Caco-2 (cell line): ENCODE results near the gene ATP13A1. TPM values are rescaled to one million over a fixed set of nuclear protein-coding genes. Genes with fewer than 3 reads are reported as not detected.
"Not testable (repeated sequence)": the region's sequence is repeated elsewhere in the genome, so short reads cannot be mapped to it uniquely, and the experiment has no call there.

Experiments
- BruUV-seq: library from RNA; stranded (reverse); fragments of 400-500 nt; replicated peaks from 2 replicates; lab custom pipeline; 2021; lab: Mats Ljungman, UMichigan
- CTCF ChIA-PET: fragments of 300-600 bp; sonication (Branson Sonifier 250); formaldehyde crosslinking; loops from one replicate; lab custom pipeline; 2022; ENCODE audit warnings: antibody characterized with exemption; lab: Charles Lee
- POLR2A ChIA-PET: fragments of 300-600 bp; sonication (Branson Sonifier 250); formaldehyde crosslinking; loops from one replicate; lab custom pipeline; 2022; ENCODE audit warnings: antibody characterized with exemption; lab: Charles Lee
- DNase-seq, 2 experiments: peaks; one replicate each; pipeline versions ENCODE4 v3.0.0 to v3.0.0-alpha.2; 2020 to 2022
- H3K27me3 ChIP-seq: replicated peaks from 2 replicates; pipeline ENCODE4 v1.6.0; 2011; ENCODE audit warnings: low read length; ENCODE audit not compliant: control insufficient read depth, insufficient read depth
- H3K36me3 ChIP-seq: 2 replicates; pipeline ENCODE4 v1.5.1; 2011; ENCODE audit warnings: low read length; ENCODE audit not compliant: control insufficient read depth, insufficient read depth
- H3K4me1 ChIP-seq: fragments of 250-450 bp; sonication (Bioruptor Pico); 2 replicates; pipeline ENCODE4 v1.5.1; 2020; ENCODE audit warnings: mild to moderate bottlenecking
- H3K4me3 ChIP-seq: 2 replicates; pipeline ENCODE4 v1.5.1; 2011; ENCODE audit warnings: low read depth, mild to moderate bottlenecking, control low read depth, low read length
- H3K9me3 ChIP-seq: fragments of 250-450 bp; sonication (Bioruptor Pico); 2 replicates; pipeline ENCODE4 v1.5.1; 2020; ENCODE audit warnings: mild to moderate bottlenecking, moderate library complexity
- H3K27ac Mint-ChIP-seq: one replicate; pipeline ENCODE4 v1.8.0; 2022; ENCODE audit warnings: mixed read lengths; ENCODE audit not compliant: unreplicated experiment
- H3K27me3 Mint-ChIP-seq: one replicate; pipeline ENCODE4 v1.8.0; 2022; ENCODE audit warnings: mixed read lengths; ENCODE audit not compliant: insufficient read depth, unreplicated experiment
- H3K36me3 Mint-ChIP-seq: one replicate; pipeline ENCODE4 v1.8.0; 2022; ENCODE audit warnings: mild to moderate bottlenecking, mixed read lengths; ENCODE audit not compliant: insufficient read depth, unreplicated experiment
- H3K4me1 Mint-ChIP-seq: one replicate; pipeline ENCODE4 v1.8.0; 2022; ENCODE audit warnings: low read depth, mixed read lengths; ENCODE audit not compliant: unreplicated experiment
- H3K4me3 Mint-ChIP-seq: one replicate; pipeline ENCODE4 v1.8.0; 2022; ENCODE audit warnings: mild to moderate bottlenecking, moderate library complexity, mixed read lengths; ENCODE audit not compliant: unreplicated experiment
- H3K9me3 Mint-ChIP-seq: one replicate; pipeline ENCODE4 v1.8.0; 2022; ENCODE audit warnings: mixed read lengths; ENCODE audit not compliant: unreplicated experiment
- intact Hi-C: fragments of 100-400 bp; cut with micrococcal nuclease; formaldehyde crosslinking; loops from one replicate; pipeline ENCODE4 v1.10.0; 2022; ENCODE audit not compliant: unreplicated experiment
- total RNA-seq: library from RNA; stranded (reverse); gene quantifications from 2 replicates; pipeline ENCODE4 v1.2.3, GENCODE V29; 2022
- TF ChIP-seq, protein P1 (sequence below), 2 experiments: fragments of 200-600 bp in 1 of 2; IDR thresholded peaks; 1 replicate in 1 of 2; 2 replicates in 1 of 2; pipeline versions ENCODE4 v1.5.1 to v1.8.0; 2011 to 2022; ENCODE audit warnings: antibody characterized with exemption in 1 of 2, control low read depth in 1 of 2, inconsistent platforms in 1 of 2, low read depth in 1 of 2, low read length in 1 of 2, mild to moderate bottlenecking in 1 of 2, moderate library complexity in 1 of 2; ENCODE audit not compliant: insufficient read depth in 1 of 2, severe bottlenecking in 1 of 2, unreplicated experiment in 1 of 2

The ATP13A1 gene
- total RNA-seq, 1 experiment from 2014 or later: 83.0 TPM

DNA sequence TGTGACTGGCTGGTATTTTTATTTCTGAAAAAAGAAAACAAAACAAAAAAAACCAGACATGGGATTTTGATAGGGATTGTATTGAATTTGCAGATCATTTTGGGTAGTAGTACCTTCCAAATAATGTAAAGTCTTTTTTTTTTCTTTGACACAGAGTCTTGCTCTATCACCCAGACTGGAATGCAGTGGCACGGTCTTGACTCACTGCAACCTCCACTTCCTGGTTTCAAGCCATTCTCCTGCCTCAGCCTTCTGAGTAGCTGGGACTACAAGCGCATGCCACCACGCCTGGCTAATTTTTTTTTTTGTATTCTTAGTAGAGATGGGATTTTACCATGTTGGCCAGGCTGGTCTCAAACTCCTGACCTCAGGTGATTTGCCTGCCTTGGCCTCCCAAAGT lies 9.3 kb upstream of the ATP13A1 start:
- CTCF ChIA-PET: no interaction called here
- H3K27me3 Mint-ChIP-seq: no peaks in the 10 kb centered on the region
- no peak for DNase-seq
- BruUV-seq: no TSS peak
- H3K4me1 Mint-ChIP-seq: no peaks in the 10 kb centered on the region
- H3K9me3 Mint-ChIP-seq: peaks cover 6% of the 10 kb centered on the region
- peaks cover 17% of the 10 kb centered on the region; the same call in 1 of the 2 replicates for H3K9me3 ChIP-seq
- H3K27ac Mint-ChIP-seq: no peak overlapping the region
- no peaks in the 10 kb centered on the region for H3K27me3 ChIP-seq
- TF ChIP-seq, protein P1, sequence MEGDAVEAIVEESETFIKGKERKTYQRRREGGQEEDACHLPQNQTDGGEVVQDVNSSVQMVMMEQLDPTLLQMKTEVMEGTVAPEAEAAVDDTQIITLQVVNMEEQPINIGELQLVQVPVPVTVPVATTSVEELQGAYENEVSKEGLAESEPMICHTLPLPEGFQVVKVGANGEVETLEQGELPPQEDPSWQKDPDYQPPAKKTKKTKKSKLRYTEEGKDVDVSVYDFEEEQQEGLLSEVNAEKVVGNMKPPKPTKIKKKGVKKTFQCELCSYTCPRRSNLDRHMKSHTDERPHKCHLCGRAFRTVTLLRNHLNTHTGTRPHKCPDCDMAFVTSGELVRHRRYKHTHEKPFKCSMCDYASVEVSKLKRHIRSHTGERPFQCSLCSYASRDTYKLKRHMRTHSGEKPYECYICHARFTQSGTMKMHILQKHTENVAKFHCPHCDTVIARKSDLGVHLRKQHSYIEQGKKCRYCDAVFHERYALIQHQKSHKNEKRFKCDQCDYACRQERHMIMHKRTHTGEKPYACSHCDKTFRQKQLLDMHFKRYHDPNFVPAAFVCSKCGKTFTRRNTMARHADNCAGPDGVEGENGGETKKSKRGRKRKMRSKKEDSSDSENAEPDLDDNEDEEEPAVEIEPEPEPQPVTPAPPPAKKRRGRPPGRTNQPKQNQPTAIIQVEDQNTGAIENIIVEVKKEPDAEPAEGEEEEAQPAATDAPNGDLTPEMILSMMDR (IDR thresholded peaks at IDR 0.05; ENCODE audit: insufficient read depth in 1 of 2, low read depth in 1 of 2, low read length in 1 of 2, severe bottlenecking in 1 of 2, unreplicated experiment in 1 of 2): no peak
- no peak overlapping the region for H3K4me3 ChIP-seq
- peaks cover 9% of the 10 kb centered on the region for H3K4me1 ChIP-seq
- no peaks in the 10 kb centered on the region; the same call in none of the 2 replicates for H3K36me3 ChIP-seq
- no peak overlapping the region for H3K4me3 Mint-ChIP-seq
- peaks cover 66% of the 10 kb centered on the region for H3K36me3 Mint-ChIP-seq
- intact Hi-C loops: no loop called here
- POLR2A ChIA-PET: no interaction called here

DNA sequence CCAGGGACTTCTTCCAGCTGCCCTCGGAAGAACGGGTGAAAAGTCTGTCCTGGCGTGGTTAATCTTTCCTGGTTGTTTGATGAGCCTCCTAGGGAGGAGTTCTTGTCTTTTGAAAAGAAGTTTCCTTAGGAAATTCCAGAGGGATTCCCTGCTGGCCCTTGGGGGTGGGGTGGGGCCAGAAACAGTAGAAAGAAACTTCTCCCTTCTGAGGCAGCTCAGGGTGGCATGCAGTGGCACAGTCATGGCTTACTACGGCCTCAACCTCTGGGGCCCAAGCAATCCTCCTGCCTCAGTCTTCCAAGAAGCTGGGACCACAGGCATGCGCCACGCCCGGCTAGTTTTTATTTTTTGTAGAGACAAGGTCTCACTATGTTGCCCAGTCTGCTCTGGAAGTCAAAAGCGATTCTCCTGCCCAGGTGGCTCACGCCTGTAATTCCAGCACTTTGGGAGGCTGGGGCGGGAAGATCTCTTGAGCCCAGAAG lies 6.6 kb upstream of the ATP13A1 start:
- CTCF ChIA-PET: no interaction called here

DNA sequence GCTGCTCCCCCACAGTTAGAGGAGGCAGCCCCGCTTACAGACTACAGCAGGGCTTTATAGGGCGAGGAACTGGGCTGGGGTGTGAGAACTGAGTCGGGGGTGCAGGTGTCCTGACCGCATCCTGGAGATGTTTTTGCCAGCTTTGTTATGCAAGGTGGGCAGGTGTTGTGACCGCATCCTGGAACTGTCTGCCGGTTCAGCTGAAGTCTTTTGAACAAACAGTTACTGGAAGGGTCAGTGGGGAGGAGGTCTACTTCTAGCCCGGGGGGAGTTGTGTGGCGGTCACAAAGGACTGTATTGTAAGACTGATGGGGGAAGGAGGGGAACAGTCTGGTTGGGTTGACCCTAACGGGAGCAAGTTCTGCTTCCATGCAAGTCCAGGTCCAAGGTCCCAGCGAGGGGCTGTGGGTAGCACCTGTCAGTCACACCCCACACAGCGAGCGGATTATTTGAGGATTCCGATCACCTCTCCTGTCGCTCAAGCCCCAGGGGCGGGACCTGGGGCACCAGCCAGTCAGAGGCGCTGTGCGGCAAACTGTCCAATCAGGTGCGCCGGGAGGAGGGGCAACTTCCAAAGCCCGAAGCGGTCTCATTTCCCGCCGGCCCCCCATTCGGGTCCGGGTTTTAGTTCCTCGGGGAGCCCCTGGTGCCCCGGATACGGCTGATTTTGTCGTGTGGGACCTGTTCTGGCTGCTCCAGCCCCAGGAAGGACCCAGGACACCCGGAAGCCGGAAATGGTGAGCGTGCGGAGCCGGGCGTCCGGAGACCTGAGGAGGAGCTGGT lies 4.9 kb upstream of the ATP13A1 start, which contains the start of gene ZNF101:
Gene ZNF101, plus strand, starts transcription at position 610 of the 783 bp plus-strand sequence. Its CDS starts 125 bp downstream, at position 735.
- Mint-ChIP-seq H3K4me3 (peak within 1 kb of the TSS; percentile 76), H3K9me3 (no peaks in the 10 kb centered on the region), H3K4me1 (no peaks in the 10 kb centered on the region), H3K27ac (peak within 1 kb of the TSS; percentile 88), H3K27me3 (no peaks in the 10 kb centered on the region), H3K36me3 (peaks cover 38% of the 10 kb centered on the region)
- ChIA-PET POLR2A (interaction anchor here (0.6 to 1.0 kb wide), 3 partner anchors 108 to 198 kb away, joined by 4 to 5 read pairs (median 4); partner anchors contain the start of gene ZNF253), CTCF (interaction anchor here (1.2 kb wide), 1 partner anchor 108 kb away, joined by 3 read pairs; no protein-coding TSS in a partner anchor)
- DNase-seq: peak; percentile 94 to 95
- H3K27me3 ChIP-seq: no peaks in the 10 kb centered on the region
- H3K36me3 ChIP-seq: no peaks in the 10 kb centered on the region; the same call in 1 of the 2 replicates
- H3K4me1 ChIP-seq: peaks cover 9% of the 10 kb centered on the region
- no TSS peak for BruUV-seq
- peak within 1 kb of the TSS; percentile 86 for H3K4me3 ChIP-seq
- H3K9me3 ChIP-seq: no peaks in the 10 kb centered on the region
- intact Hi-C loops: loop anchor here (1.0 to 10.0 kb wide), 2 partner anchors 108 to 196 kb away; partner anchors contain the start of gene ZNF253
- TF ChIP-seq, protein P1 (IDR thresholded peaks at IDR 0.05; ENCODE audit: insufficient read depth in 1 of 2, low read depth in 1 of 2, low read length in 1 of 2, severe bottlenecking in 1 of 2, unreplicated experiment in 1 of 2): no peak

More for the DNA sequence above, 6.6 kb upstream of the ATP13A1 start:
- Mint-ChIP-seq H3K27me3 (no peaks in the 10 kb centered on the region), H3K4me1 (no peaks in the 10 kb centered on the region), H3K36me3 (peaks cover 45% of the 10 kb centered on the region), H3K4me3 (peak overlapping the region; percentile 76), H3K9me3 (no peaks in the 10 kb centered on the region), H3K27ac (peak overlapping the region; percentile 88)
- H3K27me3 ChIP-seq: no peaks in the 10 kb centered on the region
- peak overlapping the region; percentile 86 for H3K4me3 ChIP-seq
- no peak for DNase-seq
- POLR2A ChIA-PET: no interaction called here
- intact Hi-C loops: no loop called here
- H3K36me3 ChIP-seq: no peaks in the 10 kb centered on the region; the same call in 1 of the 2 replicates
- no TSS peak for BruUV-seq
- peaks cover 9% of the 10 kb centered on the region for H3K4me1 ChIP-seq
- no peaks in the 10 kb centered on the region for H3K9me3 ChIP-seq
- TF ChIP-seq, protein P1 (IDR thresholded peaks at IDR 0.05; ENCODE audit: insufficient read depth in 1 of 2, low read depth in 1 of 2, low read length in 1 of 2, severe bottlenecking in 1 of 2, unreplicated experiment in 1 of 2): no peak

DNA sequence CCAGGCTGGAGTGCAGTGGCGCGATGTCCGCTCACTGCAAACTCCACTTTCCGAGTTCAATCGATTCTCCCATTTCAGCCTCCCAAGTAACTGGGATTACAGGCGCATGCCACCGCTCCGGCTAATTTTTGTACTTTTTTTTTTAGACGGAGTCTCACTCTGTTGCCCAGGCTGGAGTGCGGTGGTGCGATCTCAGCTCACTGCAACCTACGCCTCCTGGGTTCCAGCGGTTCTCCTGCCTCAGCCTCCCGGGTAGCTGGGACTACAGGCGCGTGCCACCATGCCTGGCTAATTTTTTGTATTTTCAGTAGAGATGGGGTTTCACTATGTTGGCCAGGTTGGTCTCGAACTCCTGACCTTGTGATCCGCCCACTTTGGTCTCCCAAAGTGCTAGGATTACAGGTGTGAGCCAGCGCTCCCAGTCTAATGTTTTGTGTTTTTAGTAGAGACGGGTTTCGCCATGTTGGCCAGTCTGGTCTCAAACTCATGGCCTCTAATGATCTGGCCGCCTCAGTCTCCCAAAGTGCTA lies 2.0 kb upstream of the ATP13A1 start:
- H3K4me3 ChIP-seq, DNase-seq, CTCF ChIA-PET, H3K4me1 ChIP-seq, H3K27me3 ChIP-seq, H3K36me3 ChIP-seq, H3K27ac Mint-ChIP-seq, H3K27me3 Mint-ChIP-seq, BruUV-seq, H3K9me3 ChIP-seq, H3K4me3 Mint-ChIP-seq, H3K9me3 Mint-ChIP-seq, H3K4me1 Mint-ChIP-seq: not testable (repeated sequence)
- peaks cover 24% of the 10 kb centered on the region for H3K36me3 Mint-ChIP-seq
- intact Hi-C loops: loop anchor here (10.0 kb wide), 1 partner anchor 199 kb away; the partner anchor contains the start of gene ZNF253
- POLR2A ChIA-PET: interaction anchor here (0.7 kb wide), 1 partner anchor 248 kb away, joined by 3 read pairs; no protein-coding TSS in a partner anchor
